GM12865 (cell line): ENCODE measurements around the gene FBN1.

ENCODE experiments used
- DNase-seq: peaks from one replicate; pipeline ENCODE4 v3.0.0; 2010; ENCODE audit warnings: low read depth
- H3K4me3 ChIP-seq: 2 replicates; pipeline ENCODE4 v1.5.1; 2011; ENCODE audit warnings: mild to moderate bottlenecking, low read depth, low read length, control low read depth
- CTCF ChIP-seq: IDR thresholded peaks from 2 replicates; pipeline ENCODE4 v1.5.1; 2011; ENCODE audit warnings: low read length, control low read depth, low read depth, inconsistent platforms; ENCODE audit not compliant: insufficient read depth; ENCODE audit errors: missing control alignments

The FBN1 gene

DNA sequence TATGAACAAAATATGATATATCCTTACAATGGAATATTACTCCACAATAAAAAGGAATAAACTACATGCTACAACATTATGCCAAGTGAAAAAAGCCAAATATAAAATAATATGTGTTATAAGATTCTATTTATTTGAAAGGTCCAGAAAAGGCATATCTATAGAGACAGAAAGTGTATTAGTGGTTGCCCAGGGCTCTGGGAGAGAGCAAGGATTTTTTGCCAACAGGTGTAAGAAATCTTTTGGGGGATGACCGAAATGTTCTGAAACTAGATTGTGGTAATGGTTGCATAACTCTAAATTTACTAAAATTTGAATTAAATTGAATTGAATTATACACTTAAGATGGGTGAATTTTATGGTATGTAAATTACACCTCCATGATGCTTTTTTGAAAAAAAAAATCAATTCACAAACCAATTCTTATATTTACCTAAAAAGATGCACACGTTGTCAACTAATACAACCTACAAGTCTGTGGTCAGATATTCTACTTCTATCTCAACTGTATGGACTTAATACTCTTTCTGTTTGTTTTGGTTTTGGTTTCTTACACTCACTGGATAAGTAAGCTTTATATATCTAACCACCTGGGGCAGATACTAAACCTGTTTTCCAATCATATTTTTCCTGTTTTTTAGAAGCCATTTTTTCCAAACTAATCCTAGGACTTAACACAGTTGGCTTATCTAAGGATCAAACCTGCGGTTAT lies 75.8 kb downstream of the FBN1 start:
- no peak for TF ChIP-seq CTCF

DNA sequence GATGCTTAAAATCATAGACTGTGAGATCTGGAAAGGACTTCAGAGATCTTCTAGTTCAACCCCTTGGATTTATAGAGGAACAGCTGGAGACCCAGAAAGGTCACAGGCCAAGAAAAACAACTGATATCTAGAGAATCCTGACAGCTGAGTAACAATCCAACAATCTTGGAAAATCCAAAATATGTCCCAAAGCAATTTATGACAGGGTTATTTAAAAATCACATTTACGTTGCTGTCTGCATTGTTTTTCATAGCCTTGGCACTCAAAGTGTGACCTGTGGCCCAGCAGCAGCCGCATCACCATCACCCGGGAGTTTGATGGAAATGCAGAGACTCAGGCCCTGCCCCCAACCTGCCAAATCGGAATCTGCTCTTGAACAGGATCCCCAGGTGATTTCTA lies 78.8 kb downstream of the FBN1 start:
- H3K4me3 ChIP-seq, result no peak overlapping the region
- TF ChIP-seq CTCF, result no peak
- DNase-seq, result no peak

More for the DNA sequence above, 75.8 kb downstream of the FBN1 start:
- peak; percentile 20 for DNase-seq
- no peak overlapping the region for H3K4me3 ChIP-seq

DNA sequence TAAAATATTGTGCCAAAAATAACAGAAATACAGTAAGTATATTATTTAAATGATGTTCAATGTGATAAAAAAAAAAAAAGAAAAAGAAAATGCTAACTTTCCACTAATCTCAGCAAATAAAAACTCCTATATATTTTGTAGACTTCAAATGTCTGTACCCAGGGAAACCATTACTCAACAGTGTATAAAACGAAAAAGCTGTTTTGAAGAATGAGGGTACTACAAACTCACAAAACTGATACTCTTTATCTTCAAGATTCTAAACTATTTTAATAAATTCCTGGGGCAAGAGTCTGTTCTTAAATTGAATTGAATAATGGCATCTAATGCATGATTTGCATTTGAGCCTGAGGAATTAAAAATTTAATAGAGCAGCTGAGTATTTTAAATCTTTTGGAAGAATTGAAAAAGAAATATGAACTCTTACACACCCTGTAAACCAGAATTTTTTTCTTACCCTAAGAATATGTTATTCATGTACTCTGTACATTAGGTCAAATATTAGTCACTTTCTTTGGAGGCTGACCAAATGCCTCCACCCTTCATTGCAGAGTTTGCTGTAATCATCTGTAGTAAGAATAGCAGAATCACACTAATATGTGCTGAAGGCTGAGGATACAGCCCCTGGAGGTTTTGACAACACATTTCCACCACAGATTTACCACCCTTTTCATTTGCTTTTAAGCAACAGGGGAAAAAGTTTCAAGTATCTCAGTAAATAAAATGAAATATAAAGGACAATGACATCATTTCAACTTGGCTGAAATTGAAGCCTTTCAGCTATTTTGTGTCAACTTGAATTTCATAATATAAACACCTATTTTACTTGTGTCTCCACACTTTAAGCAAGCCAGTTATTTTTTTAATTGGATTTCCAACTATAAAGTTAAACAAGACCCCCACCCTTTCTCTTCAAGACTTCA lies 79.7 kb downstream of the FBN1 start:
- DNase-seq, result no peak
- no peak for TF ChIP-seq CTCF

DNA sequence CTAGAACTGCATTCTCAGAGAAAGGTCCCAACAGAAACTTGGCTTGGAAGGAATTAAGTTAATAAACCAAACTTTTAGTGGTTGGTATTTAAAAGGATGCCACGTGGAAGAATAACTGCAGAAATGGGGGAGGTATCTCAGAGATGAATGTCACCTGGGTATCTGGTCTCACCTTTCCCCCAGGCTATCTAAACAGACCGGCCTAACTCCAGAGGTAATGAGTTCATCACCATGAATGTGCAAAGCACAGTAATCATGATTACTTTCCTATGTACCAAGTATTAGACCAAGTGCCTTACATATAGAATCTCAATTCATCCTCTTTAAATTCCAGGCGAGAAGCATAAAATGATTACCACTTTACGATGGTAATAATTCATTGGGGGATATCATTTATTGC lies 80.8 kb downstream of the FBN1 start:
- no peak for TF ChIP-seq CTCF
- no peak overlapping the region for H3K4me3 ChIP-seq
- no peak for DNase-seq

More for the DNA sequence above, 79.7 kb downstream of the FBN1 start:
- H3K4me3 ChIP-seq, result no peak overlapping the region

GRCh38 chr15:48563934-48564333 lies 81.6 kb downstream of the FBN1 start:
- no peak overlapping the region for H3K4me3 ChIP-seq
- no peak for TF ChIP-seq CTCF
- DNase-seq, result no peak

DNA sequence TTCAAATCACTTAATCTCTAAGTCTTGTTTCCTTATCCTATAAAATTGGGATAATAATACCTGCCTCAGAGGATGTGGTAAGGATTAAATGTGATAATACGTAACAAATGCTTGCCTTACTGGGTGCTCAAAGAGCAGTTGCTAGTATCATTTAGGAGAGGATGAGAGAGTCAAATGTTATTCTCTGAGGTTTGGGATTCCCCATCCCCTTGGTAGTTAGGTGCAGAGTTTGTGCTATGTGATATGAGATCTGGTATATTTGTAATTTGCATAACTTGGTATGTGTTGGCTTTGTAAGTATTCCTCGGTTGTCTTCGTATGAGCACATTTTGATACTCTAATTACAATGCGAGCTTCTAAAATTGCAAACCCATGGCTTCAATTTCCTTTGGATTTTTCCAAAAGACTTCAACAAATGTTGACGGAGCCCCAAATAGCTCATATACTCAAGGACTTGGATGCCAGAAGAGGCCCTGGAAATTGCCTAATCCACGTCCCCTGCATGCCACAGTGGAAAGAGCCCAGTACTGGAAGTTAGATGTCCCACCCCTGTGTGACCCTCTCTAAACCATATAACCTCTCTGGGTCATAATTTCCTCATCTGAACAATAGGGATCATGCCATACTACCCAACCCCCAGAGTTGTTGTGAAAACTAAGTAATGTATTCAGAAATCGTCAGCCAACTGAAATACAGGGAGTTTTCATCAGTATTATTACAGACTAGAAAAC lies 85.0 kb downstream of the FBN1 start:
- no peak for TF ChIP-seq CTCF
- peak; percentile 63 for DNase-seq
- no peak overlapping the region for H3K4me3 ChIP-seq
